ENCODE results near the gene DOP1B.
"Not testable (repeated sequence)": the region's sequence is repeated elsewhere in the genome, so short reads cannot be mapped to it uniquely, and the experiment has no call there.

The DOP1B gene

DNA sequence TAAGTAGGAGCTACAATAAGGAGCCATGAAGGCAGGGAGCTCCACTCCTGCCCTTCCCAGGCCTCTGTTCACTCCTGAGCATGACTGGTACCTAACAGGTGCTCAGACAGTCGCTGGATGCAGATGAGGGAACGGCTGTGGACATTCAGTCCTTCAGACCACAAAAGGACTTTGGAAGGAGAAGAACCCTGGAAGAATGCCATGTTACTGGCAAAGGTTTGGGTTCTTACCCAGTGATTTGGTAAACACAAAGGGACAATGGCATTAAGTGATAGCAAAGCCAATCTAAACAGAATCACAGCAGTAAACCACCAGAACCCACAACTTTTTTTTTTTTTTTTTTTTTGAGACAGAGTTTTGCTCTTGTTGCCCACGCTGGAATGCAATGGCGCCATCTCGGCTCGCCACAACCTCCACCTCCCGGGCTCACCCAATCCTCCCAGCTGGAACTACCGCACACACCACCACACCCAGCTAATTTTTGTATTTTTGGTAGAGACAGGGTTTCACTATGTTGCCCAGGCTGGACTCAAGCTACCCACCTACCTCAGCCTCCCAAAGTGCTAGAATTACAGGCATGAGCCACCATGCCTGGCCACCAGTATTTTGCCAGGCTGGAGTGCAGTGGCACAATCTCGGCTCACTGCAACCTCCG, 29.2 kb upstream of the DOP1B start:
- H3K9me3 ChIP-seq (replicated peaks in 1 of 2; ENCODE audit: control insufficient read depth in 2 of 2, insufficient read depth in 1 of 2, low read depth in 1 of 2, low read length in 2 of 2) = no peaks in the 10 kb centered on the region
- no peak overlapping the region for H4K8ac ChIP-seq (ENCODE audit: low read depth, low read length)
- WGBS, 2 donors (ENCODE audit: extremely low coverage in 2 of 2, insufficient read length in 2 of 2, insufficient replicate concordance in 1 of 2) = no CpG with 5 or more reads among the region's 10 CpGs
- H3K4me2 ChIP-seq (ENCODE audit: insufficient read depth, low read length, poor library complexity, severe bottlenecking) = no peak overlapping the region
- H3K36me3 ChIP-seq (replicated peaks in 1 of 2; ENCODE audit: control insufficient read depth in 2 of 2, insufficient read depth in 2 of 2, low read length in 2 of 2) = no peaks in the 10 kb centered on the region
- no peak overlapping the region for H3K9ac ChIP-seq (ENCODE audit: low read depth, low read length, poor library complexity)
- H2BK15ac ChIP-seq (ENCODE audit: low read length) = no peak overlapping the region
- H2BK12ac ChIP-seq (ENCODE audit: low read length) = no peak overlapping the region
- H2AFZ ChIP-seq (ENCODE audit: low read length) = no peak overlapping the region
- no peak overlapping the region for H3K27ac ChIP-seq (replicated peaks; ENCODE audit: low read length)
- no peak overlapping the region for H3K14ac ChIP-seq (ENCODE audit: low read length)
- H3K27me3 ChIP-seq (ENCODE audit: control insufficient read depth in 3 of 3, insufficient read depth in 3 of 3, low read depth in 1 of 3, low read length in 3 of 3) = peaks cover 0 to 21% (median 6%) of the 10 kb centered on the region in 3 experiments
- H3K4me3 ChIP-seq (ENCODE audit: low read length in 2 of 2) = no peak overlapping the region
- no peaks in the 10 kb centered on the region for H3K79me1 ChIP-seq (ENCODE audit: low read depth, low read length)
- H2BK5ac ChIP-seq (ENCODE audit: low read length) = no peak overlapping the region
- no peak overlapping the region for H3K23ac ChIP-seq (ENCODE audit: low read depth, low read length, poor library complexity)
- no peak overlapping the region for H2BK120ac ChIP-seq (ENCODE audit: low read depth, low read length)
- H3K4me1 ChIP-seq (ENCODE audit: control insufficient read depth in 2 of 2, insufficient read depth in 1 of 2, low read depth in 1 of 2, low read length in 2 of 2) = peaks cover 0 to 2% of the 10 kb centered on the region in 2 donors
- no peak overlapping the region for H3K4ac ChIP-seq (ENCODE audit: low read length)
- no peak overlapping the region for H4K91ac ChIP-seq (ENCODE audit: low read depth, low read length, poor library complexity)
- H3K18ac ChIP-seq (ENCODE audit: low read length) = no peak overlapping the region
- no peak overlapping the region for H2AK5ac ChIP-seq (ENCODE audit: low read depth, low read length)
- DNase-seq (ENCODE audit: low spot score) = no peak

GRCh38 chr21:36127977-36128376, 28.6 kb upstream of the DOP1B start:
- no peak overlapping the region for H3K4ac ChIP-seq (ENCODE audit: low read length)
- H3K4me3 ChIP-seq (ENCODE audit: low read length in 2 of 2) = no peak overlapping the region
- no peaks in the 10 kb centered on the region for H3K36me3 ChIP-seq (replicated peaks in 1 of 2; ENCODE audit: control insufficient read depth in 2 of 2, insufficient read depth in 2 of 2, low read length in 2 of 2)
- DNase-seq (ENCODE audit: low spot score) = no peak
- WGBS, 2 donors (ENCODE audit: extremely low coverage in 2 of 2, insufficient read length in 2 of 2, insufficient replicate concordance in 1 of 2) = no CpG with 5 or more reads among the region's 5 CpGs
- H3K27me3 ChIP-seq (ENCODE audit: control insufficient read depth in 3 of 3, insufficient read depth in 3 of 3, low read depth in 1 of 3, low read length in 3 of 3) = peaks cover 0 to 27% (median 11%) of the 10 kb centered on the region in 3 experiments
- H2BK120ac ChIP-seq (ENCODE audit: low read depth, low read length) = no peak overlapping the region
- H3K18ac ChIP-seq (ENCODE audit: low read length) = no peak overlapping the region
- peaks cover 0 to 2% of the 10 kb centered on the region in 2 donors for H3K4me1 ChIP-seq (ENCODE audit: control insufficient read depth in 2 of 2, insufficient read depth in 1 of 2, low read depth in 1 of 2, low read length in 2 of 2)
- H3K4me2 ChIP-seq (ENCODE audit: insufficient read depth, low read length, poor library complexity, severe bottlenecking) = no peak overlapping the region
- H3K23ac ChIP-seq (ENCODE audit: low read depth, low read length, poor library complexity) = no peak overlapping the region
- no peak overlapping the region for H2AK5ac ChIP-seq (ENCODE audit: low read depth, low read length)
- H3K79me1 ChIP-seq (ENCODE audit: low read depth, low read length) = no peaks in the 10 kb centered on the region
- no peak overlapping the region for H3K27ac ChIP-seq (replicated peaks; ENCODE audit: low read length)
- H2AFZ ChIP-seq (ENCODE audit: low read length) = no peak overlapping the region
- no peak overlapping the region for H4K91ac ChIP-seq (ENCODE audit: low read depth, low read length, poor library complexity)
- H2BK5ac ChIP-seq (ENCODE audit: low read length) = no peak overlapping the region
- H3K9me3 ChIP-seq (replicated peaks in 1 of 2; ENCODE audit: control insufficient read depth in 2 of 2, insufficient read depth in 1 of 2, low read depth in 1 of 2, low read length in 2 of 2) = peaks cover 0 to 2% of the 10 kb centered on the region in 2 donors
- no peak overlapping the region for H4K8ac ChIP-seq (ENCODE audit: low read depth, low read length)
- no peak overlapping the region for H3K14ac ChIP-seq (ENCODE audit: low read length)
- no peak overlapping the region for H2BK15ac ChIP-seq (ENCODE audit: low read length)
- H3K9ac ChIP-seq (ENCODE audit: low read depth, low read length, poor library complexity) = no peak overlapping the region
- H2BK12ac ChIP-seq (ENCODE audit: low read length) = no peak overlapping the region

- H3K4me3 ChIP-seq (ENCODE audit: low read length in 2 of 2) = no peak overlapping the region
- H3K36me3 ChIP-seq (replicated peaks in 1 of 2; ENCODE audit: control insufficient read depth in 2 of 2, insufficient read depth in 2 of 2, low read length in 2 of 2) = no peaks in the 10 kb centered on the region
- H2BK12ac ChIP-seq (ENCODE audit: low read length) = no peak overlapping the region
- H3K9me3 ChIP-seq (replicated peaks in 1 of 2; ENCODE audit: control insufficient read depth in 2 of 2, insufficient read depth in 1 of 2, low read depth in 1 of 2, low read length in 2 of 2) = peaks cover 0 to 2% of the 10 kb centered on the region in 2 donors
- no peak overlapping the region for H2BK120ac ChIP-seq (ENCODE audit: low read depth, low read length)
- H3K4me2 ChIP-seq (ENCODE audit: insufficient read depth, low read length, poor library complexity, severe bottlenecking) = no peak overlapping the region
- H2BK15ac ChIP-seq (ENCODE audit: low read length) = no peak overlapping the region
- WGBS, 2 donors (ENCODE audit: extremely low coverage in 2 of 2, insufficient read length in 2 of 2, insufficient replicate concordance in 1 of 2) = no CpG with 5 or more reads among the region's 2 CpGs
- H3K18ac ChIP-seq (ENCODE audit: low read length) = no peak overlapping the region
- H2AK5ac ChIP-seq (ENCODE audit: low read depth, low read length) = no peak overlapping the region
- H4K91ac ChIP-seq (ENCODE audit: low read depth, low read length, poor library complexity) = no peak overlapping the region
- no peak for DNase-seq (ENCODE audit: low spot score)
- no peaks in the 10 kb centered on the region for H3K79me1 ChIP-seq (ENCODE audit: low read depth, low read length)
- no peak overlapping the region for H3K23ac ChIP-seq (ENCODE audit: low read depth, low read length, poor library complexity)
- no peak overlapping the region for H3K27ac ChIP-seq (replicated peaks; ENCODE audit: low read length)
- peaks cover 0 to 39% (median 16%) of the 10 kb centered on the region in 3 experiments for H3K27me3 ChIP-seq (ENCODE audit: control insufficient read depth in 3 of 3, insufficient read depth in 3 of 3, low read depth in 1 of 3, low read length in 3 of 3)
- no peak overlapping the region for H4K8ac ChIP-seq (ENCODE audit: low read depth, low read length)
- H2BK5ac ChIP-seq (ENCODE audit: low read length) = no peak overlapping the region
- peaks cover 0 to 2% of the 10 kb centered on the region in 2 donors for H3K4me1 ChIP-seq (ENCODE audit: control insufficient read depth in 2 of 2, insufficient read depth in 1 of 2, low read depth in 1 of 2, low read length in 2 of 2)
- no peak overlapping the region for H3K9ac ChIP-seq (ENCODE audit: low read depth, low read length, poor library complexity)
- no peak overlapping the region for H3K14ac ChIP-seq (ENCODE audit: low read length)
- H2AFZ ChIP-seq (ENCODE audit: low read length) = no peak overlapping the region
- H3K4ac ChIP-seq (ENCODE audit: low read length) = no peak overlapping the region
Observed at GRCh38 chr21:36129219-36129618, 27.4 kb upstream of the DOP1B start.

- H2BK5ac ChIP-seq (ENCODE audit: low read length); H4K91ac ChIP-seq (ENCODE audit: low read depth, low read length, poor library complexity); H3K36me3 ChIP-seq (replicated peaks in 1 of 2; ENCODE audit: control insufficient read depth in 2 of 2, insufficient read depth in 2 of 2, low read length in 2 of 2); H3K14ac ChIP-seq (ENCODE audit: low read length); H3K27ac ChIP-seq (replicated peaks; ENCODE audit: low read length); H3K79me1 ChIP-seq (ENCODE audit: low read depth, low read length); H3K18ac ChIP-seq (ENCODE audit: low read length); H2BK120ac ChIP-seq (ENCODE audit: low read depth, low read length); DNase-seq (ENCODE audit: low spot score); H3K9ac ChIP-seq (ENCODE audit: low read depth, low read length, poor library complexity); H3K23ac ChIP-seq (ENCODE audit: low read depth, low read length, poor library complexity); H3K4ac ChIP-seq (ENCODE audit: low read length); H2AK5ac ChIP-seq (ENCODE audit: low read depth, low read length); H4K8ac ChIP-seq (ENCODE audit: low read depth, low read length); H2BK12ac ChIP-seq (ENCODE audit: low read length); H3K9me3 ChIP-seq (replicated peaks in 1 of 2; ENCODE audit: control insufficient read depth in 2 of 2, insufficient read depth in 1 of 2, low read depth in 1 of 2, low read length in 2 of 2); H2BK15ac ChIP-seq (ENCODE audit: low read length): not testable (repeated sequence)
- peak overlapping the region; percentile 29 to 35 for H3K4me3 ChIP-seq (ENCODE audit: low read length in 2 of 2)
- peaks cover 4 to 10% of the 10 kb centered on the region in 2 donors for H3K4me1 ChIP-seq (ENCODE audit: control insufficient read depth in 2 of 2, insufficient read depth in 1 of 2, low read depth in 1 of 2, low read length in 2 of 2)
- peak overlapping the region; percentile 19 for H3K4me2 ChIP-seq (ENCODE audit: insufficient read depth, low read length, poor library complexity, severe bottlenecking)
- peak overlapping the region; percentile 72 for H2AFZ ChIP-seq (ENCODE audit: low read length)
- WGBS, 2 donors (ENCODE audit: extremely low coverage in 2 of 2, insufficient read length in 2 of 2, insufficient replicate concordance in 1 of 2) = no CpG with 5 or more reads among the region's 18 CpGs
- peaks cover 10 to 51% (median 27%) of the 10 kb centered on the region in 3 experiments for H3K27me3 ChIP-seq (ENCODE audit: control insufficient read depth in 3 of 3, insufficient read depth in 3 of 3, low read depth in 1 of 3, low read length in 3 of 3)
Observed at GRCh38 chr21:36130414-36130762, 26.2 kb upstream of the DOP1B start.
